ENCODE data around the gene CEBPA.
"Not testable (repeated sequence)": the region's sequence is repeated elsewhere in the genome, so short reads cannot be mapped to it uniquely, and the experiment has no call there.

The CEBPA gene

GRCh38 chr19:33325920-33326319, 23.6 kb upstream of the CEBPA start:
- DNase-seq (ENCODE audit: low read depth in 3 of 3): no peak

DNA sequence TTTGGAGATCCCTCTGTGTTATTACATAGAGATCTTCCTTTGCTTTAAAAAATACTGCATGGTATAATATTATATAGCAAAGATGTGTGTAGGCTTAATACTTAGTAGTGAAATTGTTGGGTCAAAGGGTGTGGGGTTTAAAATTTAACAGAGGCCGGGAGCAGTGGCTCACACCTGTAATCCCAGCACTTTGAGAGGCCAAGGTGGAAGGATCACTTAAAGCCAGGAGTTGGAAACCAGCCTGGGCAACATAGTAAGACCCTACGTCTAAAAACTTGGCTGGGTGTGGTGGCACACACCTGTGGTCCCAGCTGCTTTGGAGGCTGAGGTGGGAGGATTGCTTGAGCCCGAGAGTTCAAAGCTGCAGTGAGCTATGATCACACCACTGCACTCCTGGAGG, 22.3 kb upstream of the CEBPA start:
- no peak for DNase-seq (ENCODE audit: low read depth in 3 of 3)

DNA sequence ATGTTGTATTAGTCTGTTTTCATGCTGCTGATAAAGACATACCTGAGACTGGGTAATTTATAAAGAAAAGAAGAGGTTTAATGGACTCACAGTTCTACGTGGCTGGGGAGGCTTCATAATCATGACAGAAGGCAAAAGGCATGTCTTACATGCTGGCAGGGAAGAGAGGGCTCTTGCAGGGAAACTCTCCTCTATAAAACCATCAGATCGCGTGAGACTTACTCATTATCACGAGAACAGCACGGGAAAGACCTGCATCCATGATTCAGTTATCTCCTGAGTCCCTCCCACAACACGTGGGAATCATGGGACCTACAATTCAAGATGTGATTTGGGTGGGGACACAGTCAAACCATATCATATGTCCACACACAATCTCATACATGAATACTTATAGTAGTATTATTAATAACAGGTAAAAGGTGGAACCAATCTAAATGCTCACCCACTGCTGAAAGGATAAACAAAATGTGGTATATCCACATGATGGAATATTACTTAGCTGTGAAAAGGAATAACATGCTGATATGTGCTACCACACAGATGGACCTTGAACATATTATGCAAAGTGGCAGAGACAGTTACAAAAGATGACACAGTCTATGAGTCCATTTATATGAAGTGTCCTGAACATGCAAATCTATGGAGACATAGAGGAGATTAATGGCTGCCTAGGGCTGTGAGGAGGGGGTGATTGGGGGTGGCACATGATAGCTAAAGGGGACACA, 20.9 kb upstream of the CEBPA start:
- DNase-seq (ENCODE audit: low read depth in 3 of 3): no peak

- no peak for DNase-seq (ENCODE audit: low read depth in 3 of 3)
Measured at GRCh38 chr19:33320636-33321035, 18.3 kb upstream of the CEBPA start.

- DNase-seq (ENCODE audit: low read depth in 3 of 3): not testable (repeated sequence)
Measured at GRCh38 chr19:33317991-33318390, 15.7 kb upstream of the CEBPA start.

- DNase-seq (ENCODE audit: low read depth in 3 of 3): no peak
Measured at GRCh38 chr19:33317517-33317916, 15.2 kb upstream of the CEBPA start.

GRCh38 chr19:33316541-33317264, 14.4 kb upstream of the CEBPA start:
- DNase-seq (ENCODE audit: low read depth in 3 of 3): no peak

DNA sequence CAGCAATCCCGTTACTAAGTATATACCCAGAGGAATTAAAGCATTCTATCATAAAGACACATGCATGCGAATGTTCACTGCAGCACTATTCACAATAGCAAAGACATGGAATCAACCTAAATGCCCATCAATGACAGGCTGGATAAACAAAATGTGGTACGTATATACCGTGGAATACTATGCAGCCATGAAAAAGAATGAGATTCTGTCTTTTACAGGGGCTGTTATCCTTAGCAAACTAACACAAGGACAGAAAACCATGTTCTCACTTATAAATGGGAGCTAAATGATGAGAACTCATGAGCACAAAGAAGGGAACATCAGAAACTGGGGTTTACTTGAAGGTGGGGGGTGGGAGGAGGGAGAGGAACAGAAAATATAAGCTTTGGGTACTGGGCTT, 10.5 kb upstream of the CEBPA start:
- DNase-seq (ENCODE audit: low read depth in 3 of 3): not testable (repeated sequence)

DNA sequence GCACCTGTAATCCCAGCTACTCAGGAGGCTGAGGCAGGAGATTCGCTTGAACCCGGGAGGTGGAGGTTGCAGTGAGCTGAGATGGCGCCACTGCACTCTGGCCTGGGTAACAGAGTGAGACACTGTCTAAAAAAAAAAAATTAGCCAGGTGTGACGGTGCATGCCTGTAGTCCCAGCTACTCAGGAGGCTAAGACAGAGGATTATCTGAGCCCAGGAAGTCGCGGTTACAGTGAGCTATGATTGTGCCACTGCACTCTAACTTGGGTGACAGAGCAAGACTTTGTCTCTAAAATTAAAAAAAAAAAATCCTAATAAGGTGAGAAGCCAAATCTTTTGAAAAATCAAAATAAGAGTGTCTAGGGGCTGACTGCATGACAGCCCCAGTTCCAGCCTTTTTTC, 9.7 kb upstream of the CEBPA start:
- no peak for DNase-seq (ENCODE audit: low read depth in 3 of 3)

DNA sequence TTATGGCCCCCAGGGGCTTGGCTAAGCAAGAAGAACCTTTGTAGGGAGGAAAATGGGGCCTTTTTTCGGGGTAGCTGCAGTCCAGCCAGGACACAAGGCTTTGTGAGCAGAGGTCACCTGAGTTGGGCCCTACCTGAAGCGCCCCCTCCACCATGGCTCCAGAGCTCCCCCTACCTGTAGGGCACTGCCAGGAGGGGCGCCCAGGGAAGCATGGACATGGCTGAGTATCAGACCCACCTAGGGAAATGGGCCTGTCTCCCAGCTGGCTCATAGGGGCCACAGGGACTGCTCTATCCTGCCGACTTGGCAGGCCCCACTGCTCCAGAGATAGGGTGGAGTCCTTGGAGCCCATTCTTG, 9.0 kb upstream of the CEBPA start:
- no peak for DNase-seq (ENCODE audit: low read depth in 3 of 3)

GRCh38 chr19:33310606-33311325, 8.4 kb upstream of the CEBPA start:
- no peak for DNase-seq (ENCODE audit: low read depth in 3 of 3)

DNA sequence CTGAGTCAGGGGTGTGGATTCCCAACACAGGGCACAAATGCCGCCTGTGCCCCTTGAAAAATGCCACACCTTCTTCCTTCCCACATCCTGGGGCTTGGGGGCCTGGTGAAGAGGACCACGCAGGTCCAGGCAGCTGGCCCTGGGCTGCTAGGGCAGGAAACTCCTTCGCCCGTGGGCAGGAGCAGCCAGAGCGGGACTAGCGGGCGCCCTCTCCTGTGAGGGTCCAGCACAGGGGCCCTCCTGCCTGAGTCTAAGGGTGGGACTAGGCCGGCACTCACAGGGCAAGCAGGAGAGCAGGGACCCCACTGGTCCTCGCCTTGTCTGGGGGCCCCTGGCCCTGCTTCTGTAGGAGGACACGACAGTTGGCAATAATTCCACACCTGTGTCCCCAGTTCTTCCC, 7.5 kb upstream of the CEBPA start:
- DNase-seq (ENCODE audit: low read depth in 3 of 3): no peak

DNA sequence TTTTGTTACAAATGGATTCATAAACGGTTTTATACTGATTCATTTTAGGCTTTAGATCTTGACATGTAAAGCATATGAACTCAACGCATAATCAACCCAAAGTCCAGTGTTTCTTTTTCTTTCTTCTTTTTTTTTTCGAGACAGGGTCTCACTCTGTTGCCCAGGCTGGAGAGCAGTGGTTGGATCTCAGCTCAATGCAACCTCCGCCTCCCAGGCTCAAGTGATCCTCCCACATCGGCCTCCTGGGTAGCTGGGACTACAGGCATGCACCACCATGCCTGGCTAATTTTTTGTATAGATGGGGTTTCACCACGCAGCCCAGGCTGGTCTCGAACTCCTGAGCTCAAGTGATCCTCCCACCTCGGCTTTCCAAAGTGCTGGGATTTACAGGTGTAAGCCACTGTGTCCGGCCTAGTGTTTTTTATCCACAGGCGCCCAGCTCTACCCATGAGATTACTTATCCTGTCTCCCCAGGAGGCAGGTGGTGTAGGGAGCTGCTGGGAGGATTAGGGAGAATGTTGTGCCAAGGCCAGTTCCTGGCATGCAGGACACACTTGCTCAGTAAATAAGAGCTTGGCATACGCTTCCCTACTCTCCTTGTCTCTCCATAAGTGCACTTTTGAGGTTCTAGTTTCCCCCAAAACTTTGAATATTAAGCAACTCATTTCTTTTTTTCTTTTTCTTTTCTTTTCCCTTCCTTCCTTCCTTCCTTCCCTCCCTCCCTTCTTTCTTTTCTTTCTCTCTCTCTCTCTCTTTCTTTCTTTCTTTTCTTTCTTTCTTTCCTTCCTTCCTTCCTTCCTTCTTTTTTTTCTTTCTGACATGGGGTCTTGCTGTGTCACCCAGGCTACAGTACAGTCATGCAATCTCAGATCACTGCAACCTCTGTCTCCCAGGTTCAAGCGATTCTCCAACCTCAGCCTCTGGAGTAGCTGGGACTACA, 4.8 kb upstream of the CEBPA start:
- DNase-seq (ENCODE audit: low read depth in 3 of 3): no peak

DNA sequence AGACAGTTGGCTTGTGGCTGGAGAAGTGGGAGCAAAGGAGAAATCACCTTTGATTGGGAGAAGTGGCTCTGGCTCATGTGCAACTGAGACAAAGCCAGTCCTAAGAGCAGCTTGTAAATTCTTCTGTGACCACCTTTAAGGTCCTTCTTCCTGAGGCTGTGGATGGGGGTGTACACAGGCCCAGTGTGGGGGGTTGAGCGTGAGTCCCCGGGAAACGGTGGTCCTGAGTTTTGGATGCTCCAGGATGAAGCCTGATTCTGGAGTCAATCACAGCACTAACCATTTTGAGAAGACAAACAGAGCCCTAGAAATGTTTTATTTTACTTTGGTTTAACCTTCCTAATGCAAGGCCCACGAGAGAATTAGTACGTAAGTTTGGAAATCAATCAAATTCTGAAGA, 3.9 kb upstream of the CEBPA start:
- no peak for DNase-seq (ENCODE audit: low read depth in 3 of 3)

- DNase-seq (ENCODE audit: low read depth in 3 of 3): no peak
Measured at GRCh38 chr19:33304760-33305647, 2.7 kb upstream of the CEBPA start.

GRCh38 chr19:33304371-33304759, 2.0 kb upstream of the CEBPA start:
- DNase-seq (ENCODE audit: low read depth in 3 of 3): no peak

GRCh38 chr19:33303791-33304345, 1.5 kb upstream of the CEBPA start:
- DNase-seq (ENCODE audit: low read depth in 3 of 3): no peak

DNA sequence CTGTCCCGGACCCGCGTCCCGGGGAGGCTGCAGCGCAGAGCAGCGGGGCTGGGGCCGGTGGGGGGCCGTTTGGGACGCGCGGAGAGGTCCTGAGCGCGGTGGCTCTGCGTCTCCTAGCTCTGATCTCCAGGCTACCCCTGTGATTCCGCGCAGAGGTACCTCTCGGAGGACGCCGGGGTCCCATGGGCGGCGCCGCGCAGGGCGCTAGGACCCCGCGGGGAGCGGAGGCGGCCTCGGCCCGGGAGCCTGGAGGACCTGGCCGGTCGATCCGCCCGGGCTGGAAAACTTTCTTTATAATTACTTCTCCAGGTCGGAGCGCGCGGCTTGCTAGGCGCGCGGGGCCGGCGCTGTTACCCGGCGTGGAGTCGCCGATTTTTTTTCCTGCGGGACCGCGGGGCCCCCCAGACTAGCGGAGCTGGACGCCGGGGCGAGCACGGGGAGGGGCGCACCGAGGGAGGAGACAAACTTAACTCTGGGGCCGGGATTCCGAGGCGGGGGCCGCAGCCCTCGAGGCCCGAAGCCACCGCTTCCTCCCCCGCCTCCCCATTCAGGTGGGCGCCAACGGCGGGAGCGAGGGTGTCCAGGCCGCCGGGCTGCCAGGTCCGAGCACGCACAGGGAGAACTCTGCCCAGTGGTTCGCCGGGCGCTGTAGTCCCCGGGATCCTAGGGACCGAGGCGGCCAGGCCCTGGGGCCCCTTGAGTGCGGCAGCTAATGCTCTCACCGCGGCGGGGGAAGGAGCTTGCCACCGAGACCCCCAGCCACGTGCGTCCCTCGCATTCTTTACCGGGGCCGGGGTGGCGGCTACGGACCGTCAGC, 848 bp upstream of the CEBPA start:
- DNase-seq (ENCODE audit: low read depth in 3 of 3): no peak

DNA sequence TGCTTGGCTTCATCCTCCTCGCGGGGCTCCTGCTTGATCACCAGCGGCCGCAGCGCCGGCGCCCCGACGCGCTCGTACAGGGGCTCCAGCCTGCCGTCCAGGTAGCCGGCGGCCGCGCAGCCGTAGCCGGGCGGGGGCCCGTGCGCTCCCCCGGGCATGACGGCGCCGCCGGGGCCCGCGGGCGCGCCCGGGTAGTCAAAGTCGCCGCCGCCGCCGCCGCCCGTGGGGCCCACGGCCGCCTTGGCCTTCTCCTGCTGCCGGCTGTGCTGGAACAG, 497 bp downstream of the CEBPA start:
- no peak for DNase-seq (ENCODE audit: low read depth in 3 of 3)

Measured in stimulated activated CD4-positive, alpha-beta T cell treated with anti-CD3 and anti-CD28 coated beads, TNF-alpha, amount 100 ng/mL, for 48 hours (primary cell).